ENCODE data around the gene SAAL1.

The SAAL1 gene

GRCh38 chr11:18080451-18080850 lies 25.4 kb downstream of the SAAL1 start:
- no peak for DNase-seq

GRCh38 chr11:18078909-18079308 lies 27.0 kb downstream of the SAAL1 start:
- DNase-seq = no peak

GRCh38 chr11:18075444-18075843 lies 30.4 kb downstream of the SAAL1 start:
- DNase-seq = no peak

- DNase-seq = no peak
Measured at GRCh38 chr11:18071098-18071705, 34.7 kb downstream of the SAAL1 start.

GRCh38 chr11:18067372-18067771 lies 38.5 kb downstream of the SAAL1 start:
- no peak for DNase-seq

GRCh38 chr11:18066626-18067025 lies 39.3 kb downstream of the SAAL1 start:
- DNase-seq = no peak

GRCh38 chr11:18065572-18065971 lies 40.3 kb downstream of the SAAL1 start:
- DNase-seq = no peak

GRCh38 chr11:18064450-18065054 lies 41.3 kb downstream of the SAAL1 start:
- DNase-seq = no peak

- DNase-seq = no peak
Measured at GRCh38 chr11:18063862-18064434, 41.9 kb downstream of the SAAL1 start.

- DNase-seq = no peak
Measured at GRCh38 chr11:18063125-18063524, 42.8 kb downstream of the SAAL1 start.

GRCh38 chr11:18061351-18061750 lies 44.5 kb downstream of the SAAL1 start:
- no peak for DNase-seq

GRCh38 chr11:18056561-18057181 lies 49.2 kb downstream of the SAAL1 start:
- no peak for DNase-seq

GRCh38 chr11:18054511-18055103 lies 51.3 kb downstream of the SAAL1 start:
- no peak for DNase-seq

GRCh38 chr11:18050848-18051247 lies 55.0 kb downstream of the SAAL1 start:
- DNase-seq = no peak

GRCh38 chr11:18046116-18046777 lies 59.6 kb downstream of the SAAL1 start, which contains the start of gene TPH1:
TPH1 (minus strand) TSS chr11:18046269; CDS start chr11:18040762, 5,507 bp downstream.
- DNase-seq = no peak

GRCh38 chr11:18036456-18036855 lies 69.4 kb downstream of the SAAL1 start:
- DNase-seq = no peak

Data from T-helper 1 cell (primary cell).